ENCODE data around the gene FAM20A.

Gene FAM20A

GRCh38 chr17:68600931-68601564 is at the start of gene FAM20A:
Gene FAM20A, minus strand, starts transcription at chr17:68601367. Its CDS starts 701 bp downstream, at chr17:68600666.
- DNase-seq, result no peak

DNA sequence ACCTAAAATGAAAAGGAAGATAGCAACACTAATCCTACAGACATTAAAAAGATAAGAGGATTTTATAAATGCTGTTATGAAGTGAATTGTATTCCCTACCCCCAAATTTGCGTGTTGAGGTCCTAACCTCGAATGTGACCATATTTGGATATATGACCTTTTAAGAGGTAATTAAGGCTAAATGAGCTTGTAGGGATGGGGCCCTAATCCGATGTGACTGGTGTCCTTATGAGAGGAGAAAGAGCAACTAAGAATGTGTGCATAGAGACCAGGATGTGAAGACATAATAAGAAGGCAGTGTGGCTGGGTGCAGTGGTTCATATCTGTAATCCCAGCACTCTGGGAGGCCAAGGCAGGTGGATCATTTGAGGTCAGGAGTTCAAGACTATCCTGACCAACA is 48.2 kb upstream of the FAM20A start:
- DNase-seq, result no peak

- no peak for DNase-seq
Observed at GRCh38 chr17:68646626-68647526, 45.7 kb upstream of the FAM20A start.

- no peak for DNase-seq
Observed at GRCh38 chr17:68642118-68642412, 40.9 kb upstream of the FAM20A start.

DNA sequence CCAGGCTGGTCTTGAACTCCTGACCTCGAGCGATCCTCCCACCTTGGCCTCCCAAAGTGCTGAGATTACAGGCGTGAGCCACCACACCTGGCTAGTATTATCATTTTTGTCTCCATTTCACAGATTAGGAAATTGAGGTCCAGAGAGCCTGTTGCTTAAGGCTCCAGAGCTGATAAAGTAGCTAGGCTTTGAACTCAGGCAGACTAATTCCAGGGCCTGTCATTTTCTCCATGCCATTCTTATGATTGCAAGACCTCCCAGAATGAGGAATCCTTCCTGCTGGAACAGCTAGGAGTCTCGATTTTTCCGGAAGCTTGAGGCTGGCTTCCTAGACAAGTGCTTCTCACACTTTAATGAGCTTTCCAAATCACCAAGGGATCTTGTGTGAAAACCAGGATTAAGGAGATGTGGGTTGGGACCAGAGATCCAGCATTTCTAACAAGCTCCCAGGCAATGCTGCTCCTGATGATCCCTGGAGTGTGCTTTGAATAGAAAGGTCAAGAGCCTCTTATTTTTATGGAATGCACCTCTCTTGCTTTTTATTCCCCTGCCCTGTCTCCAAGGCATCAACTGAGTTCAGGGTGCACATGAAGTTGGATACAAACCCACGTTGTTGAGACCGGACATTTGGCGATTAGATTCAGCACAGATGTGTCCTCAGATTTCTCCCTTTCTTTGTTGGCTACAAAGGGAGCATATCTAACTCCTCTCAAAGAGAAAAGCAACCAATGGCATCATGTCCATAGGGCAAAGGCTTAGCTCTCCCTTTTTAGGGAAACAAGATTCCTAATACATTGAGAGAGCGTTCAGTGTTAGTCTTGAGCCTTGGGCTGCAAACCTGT is 40.3 kb upstream of the FAM20A start:
- DNase-seq, result no peak

- no peak for DNase-seq
Observed at GRCh38 chr17:68640242-68640989, 39.2 kb upstream of the FAM20A start.

- no peak for DNase-seq
Observed at GRCh38 chr17:68634345-68634876, 33.2 kb upstream of the FAM20A start.

- no peak for DNase-seq
Observed at GRCh38 chr17:68628576-68628957, 27.4 kb upstream of the FAM20A start.

DNA sequence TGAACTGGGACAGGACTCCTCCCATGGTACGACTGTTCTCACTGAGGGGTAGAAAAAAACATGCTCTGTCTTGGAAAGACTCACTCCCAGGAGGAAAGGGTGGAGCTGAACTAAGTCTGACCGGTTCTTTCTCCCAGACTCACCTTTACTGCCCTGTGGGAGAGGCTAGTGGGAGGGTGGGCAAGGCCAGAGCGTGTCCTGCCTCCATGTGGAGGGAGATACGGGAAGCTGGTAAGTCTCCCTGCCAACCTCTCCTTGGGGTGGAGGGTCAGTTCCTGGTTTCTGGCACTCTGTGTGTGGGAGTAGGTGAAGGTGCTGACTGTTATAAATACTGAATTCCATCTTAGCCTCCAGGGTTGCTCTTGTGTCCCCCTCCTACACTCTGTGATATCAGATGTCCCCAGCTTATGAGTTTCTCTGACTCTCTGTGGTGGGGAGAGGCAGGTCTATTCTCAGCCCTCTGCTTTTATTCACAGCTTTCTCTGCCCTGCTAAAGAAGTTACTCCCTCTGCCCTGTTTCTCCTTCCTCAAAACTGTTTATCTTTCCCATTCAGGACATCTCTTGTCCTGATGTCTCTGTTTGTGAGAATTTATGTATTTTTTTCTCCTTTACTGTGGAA is 26.9 kb upstream of the FAM20A start:
- DNase-seq, result no peak

- DNase-seq, result no peak
Observed at GRCh38 chr17:68624381-68624780, 23.2 kb upstream of the FAM20A start.

DNA sequence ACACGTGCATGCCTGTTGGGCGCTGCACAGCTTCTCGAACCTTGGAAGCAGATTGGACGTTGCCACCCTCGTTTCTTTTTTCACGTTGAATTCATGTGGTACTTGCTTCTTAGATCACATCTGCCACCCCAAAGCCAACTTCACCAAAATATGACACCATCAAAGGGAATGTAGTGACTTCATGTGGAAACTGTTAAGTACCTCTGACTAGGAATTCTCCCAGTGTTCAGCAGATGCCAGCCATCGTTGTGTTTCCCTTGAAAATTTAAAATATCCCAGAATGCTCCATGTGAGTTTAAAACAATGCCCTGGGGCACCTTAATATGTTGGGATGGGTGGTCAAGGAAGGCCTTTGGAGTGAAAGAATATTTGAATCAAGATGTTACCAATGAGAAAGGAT is 22.6 kb upstream of the FAM20A start:
- no peak for DNase-seq

GRCh38 chr17:68622423-68622822 is 21.3 kb upstream of the FAM20A start:
- no peak for DNase-seq

DNA sequence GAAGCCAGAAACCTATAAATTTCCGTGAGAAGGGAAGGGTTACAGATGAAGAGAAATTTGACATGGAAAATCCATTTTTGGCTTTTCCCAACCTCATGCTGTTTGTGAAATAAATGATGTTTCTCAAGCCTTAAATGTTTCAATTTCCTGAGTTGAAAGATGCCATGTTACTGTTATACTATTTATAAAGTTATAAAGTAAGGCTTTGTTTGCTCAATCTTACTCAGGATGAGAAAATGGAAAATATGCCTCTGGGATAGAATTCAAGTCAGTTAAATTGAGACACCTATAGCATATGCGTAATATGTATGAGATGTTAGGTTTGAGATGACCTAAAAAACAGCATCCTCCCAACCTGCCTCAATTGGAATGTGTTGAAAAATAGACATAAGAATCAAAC is 19.9 kb upstream of the FAM20A start:
- DNase-seq, result no peak

GRCh38 chr17:68616334-68616733 is 15.2 kb upstream of the FAM20A start:
- DNase-seq, result no peak

DNA sequence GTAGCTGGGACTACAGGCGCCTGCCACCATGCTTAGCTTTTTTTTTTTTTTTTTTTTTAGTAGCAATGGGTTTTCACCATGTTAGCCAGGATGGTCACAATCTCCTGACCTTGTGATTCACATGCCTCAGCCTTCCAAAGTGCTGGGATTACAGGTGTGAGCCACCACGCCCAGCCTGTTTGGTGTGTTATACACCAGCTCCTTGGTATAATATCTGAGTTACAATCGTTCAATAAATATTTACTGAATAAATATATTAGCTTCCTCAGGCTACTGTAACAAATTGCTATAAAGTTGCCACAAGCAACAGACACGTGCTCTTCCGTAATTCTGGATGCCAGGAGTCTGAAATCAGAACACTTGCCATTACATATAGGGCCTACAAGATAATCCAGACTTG is 13.6 kb upstream of the FAM20A start:
- DNase-seq, result no peak

GRCh38 chr17:68613739-68614298 is 12.7 kb upstream of the FAM20A start:
- DNase-seq, result peak; percentile 51

- DNase-seq, result no peak
Observed at GRCh38 chr17:68612923-68613292, 11.7 kb upstream of the FAM20A start.

DNA sequence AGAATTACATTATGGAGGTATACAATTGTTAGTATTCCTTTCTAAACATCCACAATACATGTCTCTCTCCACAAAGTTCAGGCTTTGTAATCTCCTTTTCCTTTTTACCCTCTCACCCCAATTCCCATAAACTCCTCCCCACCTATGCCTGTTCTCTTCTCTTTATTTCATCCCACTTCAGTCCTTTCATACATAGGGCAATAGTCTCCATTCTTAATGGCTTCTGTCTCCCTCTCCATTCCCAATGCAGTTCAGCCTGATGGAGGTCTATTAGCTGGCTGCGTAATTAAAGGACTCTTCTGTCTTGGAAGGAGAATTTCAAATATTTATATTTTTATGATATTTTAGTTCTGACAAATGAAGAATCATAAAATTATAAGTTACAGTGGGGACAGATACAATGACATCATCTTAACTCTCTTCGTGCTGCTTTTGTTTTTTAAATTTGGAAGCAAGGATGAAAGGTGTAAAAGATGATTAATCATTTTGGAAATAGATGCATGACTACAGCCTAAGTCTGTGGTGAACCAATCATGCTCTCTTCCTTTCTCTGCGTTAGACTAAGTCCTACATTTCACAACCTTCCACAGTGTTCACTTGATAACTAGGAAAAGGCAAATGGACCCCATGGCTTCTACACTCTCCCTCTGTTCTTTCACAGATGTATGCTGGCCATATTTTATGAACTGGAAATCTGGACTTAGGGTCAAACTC is 11.2 kb upstream of the FAM20A start:
- DNase-seq, result no peak

- DNase-seq, result no peak
Observed at GRCh38 chr17:68611353-68612208, 10.4 kb upstream of the FAM20A start.

DNA sequence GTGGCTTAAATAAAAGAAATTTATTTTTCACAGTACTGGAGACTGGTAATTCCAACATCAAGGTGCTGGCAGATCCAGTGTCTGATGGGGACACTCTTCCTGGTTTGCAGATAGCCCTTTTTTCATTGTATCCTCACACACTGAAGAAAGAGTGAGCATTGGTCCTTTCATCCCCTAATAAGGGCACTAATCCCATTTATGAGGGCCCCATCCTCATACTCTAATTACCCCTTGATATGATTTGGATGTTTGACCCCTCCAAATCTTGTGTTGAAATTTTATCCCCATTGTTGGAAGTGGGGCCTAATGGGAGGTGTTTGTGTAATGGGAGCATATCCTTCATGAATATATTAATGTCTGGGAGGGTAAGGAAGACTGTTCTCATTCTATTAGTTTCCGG is 9.4 kb upstream of the FAM20A start:
- DNase-seq, result no peak
